ENCODE data around the gene PACRG. TPM values are rescaled to one million over a fixed set of nuclear protein-coding genes. Genes with fewer than 3 reads are reported as not detected.

The PACRG gene
- polyA plus RNA-seq, 5 donors, result 5.6 to 6.9 (median 6.4) TPM

GRCh38 chr6:163085426-163085825, 357.7 kb downstream of the PACRG start:
- no peak for DNase-seq

- no peak for DNase-seq
Measured at GRCh38 chr6:163085861-163086623, 358.3 kb downstream of the PACRG start.

GRCh38 chr6:163086624-163086920, 358.8 kb downstream of the PACRG start:
- DNase-seq, result no peak

- DNase-seq, result no peak
Measured at GRCh38 chr6:163087981-163088380, 360.2 kb downstream of the PACRG start.

- no peak for DNase-seq
Measured at GRCh38 chr6:163092876-163093275, 365.1 kb downstream of the PACRG start.

- no peak for DNase-seq
Measured at GRCh38 chr6:163094881-163095280, 367.1 kb downstream of the PACRG start.

- no peak for DNase-seq
Measured at GRCh38 chr6:163095401-163095800, 367.6 kb downstream of the PACRG start.

GRCh38 chr6:163098827-163099479, 371.2 kb downstream of the PACRG start:
- peak in 1 of 2 donors; percentile 5 for DNase-seq

- DNase-seq, result no peak
Measured at GRCh38 chr6:163099621-163100171, 371.9 kb downstream of the PACRG start.

- no peak for DNase-seq
Measured at GRCh38 chr6:163100259-163100658, 372.5 kb downstream of the PACRG start.

- DNase-seq, result no peak
Measured at GRCh38 chr6:163113358-163113962, 385.7 kb downstream of the PACRG start.

- DNase-seq, result no peak
Measured at GRCh38 chr6:163118941-163119340, 391.2 kb downstream of the PACRG start.

- DNase-seq, result no peak
Measured at GRCh38 chr6:163120223-163120622, 392.4 kb downstream of the PACRG start.

GRCh38 chr6:163121270-163121669, 393.5 kb downstream of the PACRG start:
- no peak for DNase-seq

GRCh38 chr6:163122365-163122764, 394.6 kb downstream of the PACRG start:
- no peak for DNase-seq

GRCh38 chr6:163123098-163123497, 395.3 kb downstream of the PACRG start:
- no peak for DNase-seq

- DNase-seq, result no peak
Measured at GRCh38 chr6:163126741-163127140, 399.0 kb downstream of the PACRG start.

- no peak for DNase-seq
Measured at GRCh38 chr6:163127587-163127986, 399.8 kb downstream of the PACRG start.

GRCh38 chr6:163128324-163128723, 400.6 kb downstream of the PACRG start:
- no peak for DNase-seq

GRCh38 chr6:163132050-163132750, 404.4 kb downstream of the PACRG start:
- no peak for DNase-seq

- no peak for DNase-seq
Measured at GRCh38 chr6:163133017-163133416, 405.2 kb downstream of the PACRG start.

GRCh38 chr6:163133691-163134090, 405.9 kb downstream of the PACRG start:
- no peak for DNase-seq

All from right lung (tissue), 5 donors.